Left lobe of liver (tissue), 2 donors: ENCODE measurements around the gene COMMD4. TPM values are rescaled to one million over a fixed set of nuclear protein-coding genes. Genes with fewer than 3 reads are reported as not detected.
"Not testable (repeated sequence)": the region's sequence is repeated elsewhere in the genome, so short reads cannot be mapped to it uniquely, and the experiment has no call there.

Experiments
- ATAC-seq: fragments of 200-7000 bp; cut with Tn5 transposase; one replicate; pipeline ENCODE4 v1.9.1; 2020; ENCODE audit warnings: mild to moderate bottlenecking, moderate library complexity
- DNase-seq: peaks from one replicate; pipeline ENCODE4 v3.0.0-alpha.2; 2020; ENCODE audit warnings: low spot score
- total RNA-seq: library from RNA; stranded (reverse); gene quantifications from one replicate; pipeline ENCODE4 v1.2.1, GENCODE V29; 2021
- donor health status: DM: no; HTN: no; CAD: no; lungs with moderate emphysema.
- donor health status: DM: no; HTN: yes; CAD: no.

COMMD4 gene
- 33.6 TPM for total RNA-seq

- ATAC-seq, result peak; percentile 96
- peak; percentile 96 for DNase-seq
These were observed at the start of gene COMMD4 for GRCh38 chr15:75335705-75336355. TSS of gene COMMD4 (plus strand) at chr15:75336063. CDS start at chr15:75336090, 27 bp downstream.

GRCh38 chr15:75293660-75294059 is 42.2 kb upstream of the COMMD4 start:
- not testable (repeated sequence) for DNase-seq, ATAC-seq

DNA sequence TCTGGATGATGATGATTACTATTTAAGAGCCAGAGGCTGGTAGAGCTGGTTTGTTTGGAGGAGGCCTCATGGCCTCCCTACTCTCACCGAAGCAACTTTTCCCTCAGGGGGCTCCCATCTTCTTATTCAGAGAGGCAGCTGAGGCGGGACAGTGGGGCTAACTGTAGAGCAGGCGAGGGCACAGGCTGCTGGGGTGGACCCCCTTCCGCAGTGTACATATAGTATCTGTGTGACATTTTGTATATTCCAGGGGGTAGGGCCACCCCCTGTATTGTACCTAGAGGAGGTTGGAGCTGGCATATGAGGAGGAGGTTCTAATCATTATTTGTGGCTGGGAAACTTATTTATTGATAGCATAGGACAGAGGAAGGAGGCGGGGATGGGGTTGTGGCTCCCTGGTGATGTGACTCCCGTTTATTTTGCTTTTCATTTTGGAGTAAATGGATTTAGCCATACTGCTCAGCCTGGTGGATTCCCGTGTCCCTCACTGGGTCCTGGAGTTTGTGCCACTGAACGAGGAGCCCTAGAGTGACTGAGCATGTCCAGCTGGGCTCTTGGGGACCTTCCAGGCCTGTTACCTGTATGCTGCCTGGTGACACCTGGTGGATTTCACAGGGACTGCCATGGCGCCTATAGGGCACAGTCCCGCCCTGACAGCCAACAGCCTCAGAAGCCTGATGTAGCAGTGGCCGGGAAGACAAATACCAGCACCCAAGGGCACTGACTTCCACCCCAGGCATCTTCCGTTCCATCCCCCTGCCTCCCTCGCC is 37.1 kb upstream of the COMMD4 start:
- DNase-seq (peak; percentile 66), ATAC-seq (peak; percentile 99)

DNA sequence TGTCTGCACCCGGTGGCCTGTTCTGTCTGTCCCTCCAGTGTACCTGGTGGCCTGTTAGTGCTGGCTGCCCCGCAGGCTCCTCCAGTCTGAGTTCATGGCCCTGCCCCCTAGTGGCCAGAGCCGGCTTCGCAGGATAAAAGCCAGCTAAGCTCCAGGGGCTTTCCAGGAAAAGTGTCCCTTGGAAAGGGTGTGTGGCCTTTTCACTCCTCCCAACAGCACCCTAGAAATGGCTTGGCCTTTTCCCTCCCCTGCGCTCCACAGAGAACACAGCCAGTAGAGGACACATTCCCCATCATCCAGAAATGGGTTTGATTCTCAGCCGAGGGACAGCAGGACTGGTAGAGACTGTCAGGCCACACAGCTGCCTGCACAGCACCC is 36.6 kb upstream of the COMMD4 start:
- DNase-seq (peak; percentile 73), ATAC-seq (peak; percentile 100)

GRCh38 chr15:75300026-75300425 is 35.8 kb upstream of the COMMD4 start:
- not testable (repeated sequence) for DNase-seq, ATAC-seq

- DNase-seq, result no peak
- ATAC-seq, result no peak
These were observed 33.5 kb upstream of the COMMD4 start for GRCh38 chr15:75302318-75302717.

- ATAC-seq, DNase-seq: not testable (repeated sequence)
These were observed 33.1 kb upstream of the COMMD4 start for GRCh38 chr15:75302753-75303152.

GRCh38 chr15:75306188-75306587 is 29.7 kb upstream of the COMMD4 start:
- ATAC-seq (no peak), DNase-seq (no peak)

DNA sequence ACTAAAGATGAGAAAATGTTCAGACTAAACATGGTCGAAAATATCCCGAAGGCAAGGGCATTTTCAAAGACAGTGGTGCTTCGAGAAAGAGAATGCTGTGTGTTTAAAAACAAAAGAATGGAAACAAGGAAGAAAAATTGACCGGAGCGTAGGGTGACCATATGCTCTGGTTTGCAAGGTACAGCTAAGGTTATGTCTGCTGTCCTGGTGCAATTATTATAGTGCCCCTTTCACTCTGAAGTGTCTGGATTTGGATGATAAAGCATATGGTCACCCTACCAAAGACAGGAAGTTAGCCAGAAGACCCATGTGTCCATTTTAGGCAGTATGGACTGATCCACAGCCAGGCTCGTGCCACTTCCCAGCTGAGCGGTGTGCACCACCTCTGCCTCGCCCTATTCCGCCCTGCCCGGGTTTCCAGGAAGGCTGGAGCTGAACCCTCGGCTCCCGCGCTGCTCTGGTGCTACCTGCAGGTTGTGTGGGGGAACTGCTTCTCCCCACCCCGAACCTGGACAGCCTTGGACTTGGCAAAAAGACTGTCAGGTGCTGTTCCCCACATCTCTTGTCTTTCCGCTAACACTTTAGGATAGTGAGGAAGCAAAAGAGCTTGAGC is 28.0 kb upstream of the COMMD4 start:
- peak; percentile 57 for DNase-seq
- ATAC-seq, result peak; percentile 99

DNA sequence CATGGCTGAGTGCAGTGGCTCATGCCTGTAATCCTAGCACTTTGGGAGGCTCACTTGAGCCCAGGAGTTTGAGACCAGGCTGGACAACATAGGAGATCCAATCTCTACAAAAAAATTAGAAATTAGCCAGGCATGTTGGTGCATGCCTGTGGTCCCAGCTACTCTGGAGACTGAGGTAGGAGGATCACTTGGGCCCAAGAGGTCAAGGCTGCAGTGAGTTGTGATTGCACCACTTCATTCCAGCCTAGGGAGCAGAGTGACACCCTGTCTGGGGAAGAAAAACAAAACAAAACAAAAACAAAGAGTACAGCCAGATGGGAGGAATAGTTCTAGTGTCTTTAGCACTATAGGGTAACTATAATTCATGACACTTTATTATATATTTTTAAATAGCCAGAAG is 26.2 kb upstream of the COMMD4 start:
- DNase-seq (no peak), ATAC-seq (no peak)

- ATAC-seq, DNase-seq: not testable (repeated sequence)
These were observed 23.3 kb upstream of the COMMD4 start for GRCh38 chr15:75312548-75312947.

DNA sequence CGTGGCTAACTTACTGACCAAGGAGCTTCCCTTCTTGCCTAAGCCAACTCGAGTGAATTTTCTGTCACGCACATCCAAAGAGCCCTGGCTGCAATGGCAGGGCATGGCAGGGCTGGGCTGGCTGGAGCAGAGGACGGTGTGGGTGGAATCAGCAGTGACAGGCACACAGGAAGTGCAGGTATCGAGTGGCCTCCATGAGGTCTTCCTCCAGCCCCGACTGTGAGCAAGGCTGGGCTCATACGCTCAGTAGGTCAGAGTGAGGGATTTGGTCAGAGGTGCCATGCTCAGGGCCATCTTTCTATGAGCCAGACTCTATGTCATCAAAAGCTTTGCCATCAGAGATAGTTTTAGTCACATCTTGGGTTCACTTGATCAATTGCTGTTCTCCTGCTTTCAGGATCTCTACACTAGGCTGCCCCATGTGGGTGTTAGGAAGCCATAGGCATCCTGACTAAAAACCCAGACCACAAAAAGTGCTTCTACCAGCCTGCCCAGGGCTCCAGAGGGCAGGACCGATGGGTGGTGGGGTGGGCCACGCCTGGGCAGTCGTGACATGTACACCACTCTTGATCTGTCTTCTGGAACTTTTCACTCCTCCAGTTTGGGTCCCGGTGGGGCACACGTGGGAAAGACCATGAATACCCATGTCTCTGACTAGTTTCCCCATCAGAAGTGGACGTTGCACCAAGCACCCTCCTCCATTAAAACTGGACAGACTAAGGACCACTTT is 22.6 kb upstream of the COMMD4 start:
- DNase-seq (no peak), ATAC-seq (no peak)

DNA sequence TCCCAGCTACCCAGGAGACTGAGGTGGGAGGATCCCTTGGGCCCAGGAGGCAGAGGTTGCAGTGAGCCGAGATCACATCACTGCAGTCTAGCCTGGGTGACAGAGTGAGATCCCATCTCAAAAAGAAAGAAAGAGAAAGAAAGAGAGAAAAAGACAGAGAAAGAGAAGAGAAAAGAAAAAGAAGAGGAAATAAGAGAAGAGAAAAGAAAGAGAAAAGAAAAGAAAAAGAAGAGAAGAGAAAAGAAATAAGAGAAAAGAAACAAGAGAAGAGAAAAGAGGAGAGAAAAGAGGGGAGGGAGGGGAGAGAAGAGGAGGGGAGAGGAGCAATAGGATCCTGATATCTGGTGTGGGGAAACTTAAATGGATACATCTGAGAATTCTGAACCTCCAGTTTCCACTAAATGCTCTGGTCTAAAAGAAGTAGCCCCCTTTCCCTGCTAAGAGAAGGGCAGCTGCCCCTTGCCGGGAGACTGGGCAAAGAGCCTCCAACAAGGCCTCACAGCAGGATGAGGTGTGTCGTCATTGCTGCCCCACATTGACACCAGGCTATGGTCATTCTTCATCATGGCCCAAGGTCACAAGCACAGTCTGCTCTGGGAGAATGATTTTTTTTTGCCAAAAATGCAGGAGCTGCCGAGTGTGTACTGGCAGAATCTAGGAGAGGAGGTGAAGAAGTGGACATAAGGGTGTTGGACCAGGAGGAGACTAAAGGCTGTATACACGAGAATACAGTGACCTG is 21.1 kb upstream of the COMMD4 start:
- DNase-seq (no peak), ATAC-seq (no peak)

DNA sequence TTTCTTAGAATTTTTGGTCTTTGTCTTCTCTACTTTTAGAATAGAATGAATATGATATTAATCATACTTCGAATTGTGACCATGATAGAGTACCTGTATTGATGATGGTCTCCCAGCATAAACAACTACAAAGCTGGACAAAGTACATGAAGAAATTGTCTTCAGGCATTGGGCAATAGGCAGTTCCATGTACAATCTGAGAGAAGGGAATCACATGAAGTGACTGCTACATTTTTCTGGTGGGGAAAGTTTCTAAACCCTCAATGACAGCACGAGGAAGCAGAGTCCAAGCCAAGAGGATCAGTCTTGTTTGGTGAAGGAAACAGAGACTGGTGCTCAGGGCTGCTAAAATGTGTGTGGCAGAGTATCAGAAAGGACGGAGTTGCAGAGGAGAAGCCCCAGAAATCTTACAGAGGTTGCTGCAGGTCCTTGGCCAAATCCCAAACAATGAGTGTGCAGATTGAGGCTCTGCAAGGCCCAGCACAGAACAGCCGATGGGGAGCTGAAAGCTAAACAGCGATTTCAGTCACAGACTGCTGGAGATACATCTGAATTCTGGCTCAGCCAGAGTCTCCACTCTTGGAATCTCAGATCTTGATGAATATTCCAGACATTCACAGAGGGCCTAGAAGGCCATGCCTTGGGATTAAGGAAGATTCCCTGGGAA is 16.5 kb upstream of the COMMD4 start:
- not testable (repeated sequence) for DNase-seq

GRCh38 chr15:75321711-75322110 is 14.2 kb upstream of the COMMD4 start:
- ATAC-seq, result no peak
- no peak for DNase-seq

More for the DNA sequence above, 16.5 kb upstream of the COMMD4 start:
- not testable (repeated sequence) for ATAC-seq

GRCh38 chr15:75325922-75326321 is 9.9 kb upstream of the COMMD4 start:
- ATAC-seq, result no peak
- DNase-seq, result no peak

DNA sequence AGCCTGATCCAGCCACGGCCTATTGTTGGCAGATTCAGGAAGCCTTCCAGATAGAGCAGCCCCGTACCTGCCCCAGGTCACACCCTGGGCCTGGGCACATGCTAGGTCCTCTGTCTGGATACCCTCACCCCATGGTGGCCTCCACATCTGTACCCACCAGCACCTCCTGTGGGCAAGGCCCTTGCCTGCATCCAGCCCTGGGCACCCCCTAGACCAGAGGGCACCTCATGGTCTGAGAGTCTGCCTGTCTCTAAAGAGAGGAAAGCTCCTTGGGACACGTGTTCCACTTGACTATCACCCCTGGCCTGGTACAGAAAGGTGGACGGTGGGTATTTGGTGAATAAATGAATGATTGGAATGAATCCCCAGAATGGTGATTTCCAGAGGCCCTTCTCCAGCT is 8.9 kb upstream of the COMMD4 start:
- ATAC-seq (no peak), DNase-seq (no peak)

GRCh38 chr15:75327491-75327890 is 8.4 kb upstream of the COMMD4 start:
- DNase-seq (no peak), ATAC-seq (no peak)

DNA sequence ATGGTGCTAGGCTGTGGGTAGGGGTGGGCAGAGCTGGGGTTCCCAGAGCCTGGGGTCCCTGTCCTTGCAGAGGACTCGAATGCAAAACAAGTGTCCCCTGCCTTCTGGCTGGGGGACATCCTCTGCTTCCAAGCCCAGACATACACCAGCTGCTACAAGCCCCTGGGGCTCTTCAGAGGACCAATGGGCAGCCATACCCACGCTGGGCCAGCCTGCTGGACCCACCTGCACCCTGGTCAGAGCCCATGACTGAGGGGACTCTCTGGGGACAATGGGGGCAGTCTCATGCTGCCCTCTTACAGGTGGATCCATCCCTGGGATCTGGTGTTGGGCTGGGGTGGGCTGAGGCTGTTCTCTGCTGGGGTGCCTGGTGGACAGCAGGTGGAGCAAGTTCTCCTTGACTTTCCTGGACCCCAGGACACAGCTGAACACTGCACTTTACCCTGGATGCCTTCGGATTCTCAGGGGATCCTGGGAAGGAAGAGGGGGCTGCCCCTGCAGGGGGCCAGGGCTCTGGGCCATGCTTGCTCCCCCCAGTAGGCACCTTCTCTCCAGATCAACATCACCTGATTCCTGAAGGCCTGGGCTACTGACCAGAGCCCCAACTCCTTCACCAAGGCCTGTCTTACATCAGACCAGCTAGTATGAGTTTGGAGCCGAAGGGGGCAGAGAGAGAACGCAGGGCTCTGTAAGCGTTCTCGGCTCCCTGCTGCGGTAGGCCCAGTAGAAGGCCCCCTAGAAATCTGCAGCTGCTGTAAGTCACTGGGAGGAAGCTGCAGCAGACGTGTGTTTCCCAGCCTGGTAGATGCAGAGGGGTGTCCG is 7.2 kb upstream of the COMMD4 start:
- ATAC-seq (no peak), DNase-seq (no peak)
